Stimulated activated CD8-positive, alpha-beta memory T cell treated with anti-CD3 and anti-CD28 coated beads, Interleukin-4, amount 100 ng/mL, for 4 hours (primary cell): ENCODE results near the gene DYSF.

Experiments
- DNase-seq, 2 donors: peaks; one replicate each; pipeline ENCODE4 v3.0.0-alpha.2; 2020; ENCODE audit warnings: low read depth in 2 of 2, low spot score in 1 of 2

The DYSF gene

GRCh38 chr2:71718686-71719085 lies 265.3 kb downstream of the DYSF start:
- DNase-seq: no peak

- no peak for DNase-seq
Measured at GRCh38 chr2:71719520-71720282, 266.3 kb downstream of the DYSF start.

- no peak for DNase-seq
Measured at GRCh38 chr2:71720283-71720560, 266.9 kb downstream of the DYSF start.

GRCh38 chr2:71720596-71721361 lies 267.4 kb downstream of the DYSF start:
- no peak for DNase-seq

- no peak for DNase-seq
Measured at GRCh38 chr2:71721362-71721665, 268.0 kb downstream of the DYSF start.

- no peak for DNase-seq
Measured at GRCh38 chr2:71721669-71722068, 268.3 kb downstream of the DYSF start.

- no peak for DNase-seq
Measured at GRCh38 chr2:71722286-71722685, 268.9 kb downstream of the DYSF start.

GRCh38 chr2:71724793-71725192 lies 271.4 kb downstream of the DYSF start:
- no peak for DNase-seq

- DNase-seq: no peak
Measured at GRCh38 chr2:71725836-71726235, 272.5 kb downstream of the DYSF start.

- no peak for DNase-seq
Measured at GRCh38 chr2:71727562-71727961, 274.2 kb downstream of the DYSF start.

- DNase-seq: no peak
Measured at GRCh38 chr2:71728036-71728435, 274.7 kb downstream of the DYSF start.

- no peak for DNase-seq
Measured at GRCh38 chr2:71730785-71731383, 277.5 kb downstream of the DYSF start.

- no peak for DNase-seq
Measured at GRCh38 chr2:71734620-71735019, 281.3 kb downstream of the DYSF start.

GRCh38 chr2:71735676-71736075 lies 282.3 kb downstream of the DYSF start:
- DNase-seq: no peak
